Measurements from ENCODE around the gene ZNF428.

ZNF428 gene

GRCh38 chr19:43569657-43570056 lies 49.8 kb downstream of the ZNF428 start:
- no peak overlapping the region for H3K27ac ChIP-seq (ENCODE audit: insufficient read depth, low read length, poor library complexity, severe bottlenecking)

DNA sequence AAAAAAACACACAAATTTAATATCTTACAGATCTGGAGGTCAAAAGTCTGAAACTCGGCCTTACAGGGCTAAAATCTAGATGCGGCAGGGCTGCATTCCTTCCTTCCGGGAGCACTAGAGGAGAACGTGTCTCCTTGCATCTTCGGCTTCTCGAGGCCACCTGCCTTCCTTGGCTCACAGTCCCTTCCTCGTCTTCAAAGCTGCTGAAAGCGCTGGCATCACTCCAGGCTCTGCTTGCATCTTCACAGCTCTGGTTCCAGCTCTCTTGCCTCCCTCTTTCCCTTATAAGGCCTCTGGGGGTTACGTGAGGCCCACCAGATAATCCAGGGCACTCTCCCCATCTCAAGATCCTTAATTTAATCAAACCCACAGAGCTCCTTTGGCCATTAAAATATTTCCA lies 54.6 kb downstream of the ZNF428 start:
- Histone ChIP-seq H3K9me3 (ENCODE audit: control insufficient read depth, low read length) (no peaks in the 10 kb centered on the region), H3K4me1 (ENCODE audit: control insufficient read depth, insufficient read depth, low read length, poor library complexity, severe bottlenecking) (peaks cover 28% of the 10 kb centered on the region), H3K27me3 (replicated peaks; ENCODE audit: control insufficient read depth, insufficient read depth, low read length, poor library complexity, severe bottlenecking) (no peaks in the 10 kb centered on the region), H3K36me3 (ENCODE audit: control insufficient read depth, insufficient read depth, low read length) (no peaks in the 10 kb centered on the region), H3K4me3 (ENCODE audit: insufficient read depth, low read depth, low read length, poor library complexity, severe bottlenecking) (no peak overlapping the region), H3K27ac (ENCODE audit: insufficient read depth, low read length, poor library complexity, severe bottlenecking) (no peak overlapping the region)
- no peak for DNase-seq

More at GRCh38 chr19:43569657-43570056, 49.8 kb downstream of the ZNF428 start:
- DNase-seq: no peak
- H3K9me3 ChIP-seq (ENCODE audit: control insufficient read depth, low read length): no peaks in the 10 kb centered on the region
- no peaks in the 10 kb centered on the region for H3K36me3 ChIP-seq (ENCODE audit: control insufficient read depth, insufficient read depth, low read length)
- H3K27me3 ChIP-seq (replicated peaks; ENCODE audit: control insufficient read depth, insufficient read depth, low read length, poor library complexity, severe bottlenecking): no peaks in the 10 kb centered on the region
- H3K4me3 ChIP-seq (ENCODE audit: insufficient read depth, low read depth, low read length, poor library complexity, severe bottlenecking): no peak overlapping the region
- peaks cover 4% of the 10 kb centered on the region for H3K4me1 ChIP-seq (ENCODE audit: control insufficient read depth, insufficient read depth, low read length, poor library complexity, severe bottlenecking)

- no peak for DNase-seq
- no peaks in the 10 kb centered on the region for H3K27me3 ChIP-seq (replicated peaks; ENCODE audit: control insufficient read depth, insufficient read depth, low read length, poor library complexity, severe bottlenecking)
- H3K36me3 ChIP-seq (ENCODE audit: control insufficient read depth, insufficient read depth, low read length): no peaks in the 10 kb centered on the region
- H3K27ac ChIP-seq (ENCODE audit: insufficient read depth, low read length, poor library complexity, severe bottlenecking): peak overlapping the region; percentile 71
- H3K4me3 ChIP-seq (ENCODE audit: insufficient read depth, low read depth, low read length, poor library complexity, severe bottlenecking): no peak overlapping the region
- H3K4me1 ChIP-seq (ENCODE audit: control insufficient read depth, insufficient read depth, low read length, poor library complexity, severe bottlenecking): peaks cover 28% of the 10 kb centered on the region
- H3K9me3 ChIP-seq (ENCODE audit: control insufficient read depth, low read length): no peaks in the 10 kb centered on the region
These were observed 55.5 kb downstream of the ZNF428 start for GRCh38 chr19:43563816-43564457.

GRCh38 chr19:43562698-43563241 lies 56.7 kb downstream of the ZNF428 start:
- no peaks in the 10 kb centered on the region for H3K36me3 ChIP-seq (ENCODE audit: control insufficient read depth, insufficient read depth, low read length)
- peak; percentile 67 to 72 (median 71) for DNase-seq
- H3K27me3 ChIP-seq (replicated peaks; ENCODE audit: control insufficient read depth, insufficient read depth, low read length, poor library complexity, severe bottlenecking): no peaks in the 10 kb centered on the region
- H3K27ac ChIP-seq (ENCODE audit: insufficient read depth, low read length, poor library complexity, severe bottlenecking): peak overlapping the region; percentile 71
- H3K9me3 ChIP-seq (ENCODE audit: control insufficient read depth, low read length): no peaks in the 10 kb centered on the region
- peaks cover 28% of the 10 kb centered on the region for H3K4me1 ChIP-seq (ENCODE audit: control insufficient read depth, insufficient read depth, low read length, poor library complexity, severe bottlenecking)
- no peak overlapping the region for H3K4me3 ChIP-seq (ENCODE audit: insufficient read depth, low read depth, low read length, poor library complexity, severe bottlenecking)

- Histone ChIP-seq H3K27me3 (replicated peaks; ENCODE audit: control insufficient read depth, insufficient read depth, low read length, poor library complexity, severe bottlenecking) (no peaks in the 10 kb centered on the region), H3K36me3 (ENCODE audit: control insufficient read depth, insufficient read depth, low read length) (peaks cover 3% of the 10 kb centered on the region), H3K4me1 (ENCODE audit: control insufficient read depth, insufficient read depth, low read length, poor library complexity, severe bottlenecking) (peaks cover 28% of the 10 kb centered on the region), H3K27ac (ENCODE audit: insufficient read depth, low read length, poor library complexity, severe bottlenecking) (peak overlapping the region; percentile 71), H3K4me3 (ENCODE audit: insufficient read depth, low read depth, low read length, poor library complexity, severe bottlenecking) (peak overlapping the region; percentile 28), H3K9me3 (ENCODE audit: control insufficient read depth, low read length) (no peaks in the 10 kb centered on the region)
- DNase-seq: no peak
These were observed 57.2 kb downstream of the ZNF428 start for GRCh38 chr19:43562226-43562697.

DNA sequence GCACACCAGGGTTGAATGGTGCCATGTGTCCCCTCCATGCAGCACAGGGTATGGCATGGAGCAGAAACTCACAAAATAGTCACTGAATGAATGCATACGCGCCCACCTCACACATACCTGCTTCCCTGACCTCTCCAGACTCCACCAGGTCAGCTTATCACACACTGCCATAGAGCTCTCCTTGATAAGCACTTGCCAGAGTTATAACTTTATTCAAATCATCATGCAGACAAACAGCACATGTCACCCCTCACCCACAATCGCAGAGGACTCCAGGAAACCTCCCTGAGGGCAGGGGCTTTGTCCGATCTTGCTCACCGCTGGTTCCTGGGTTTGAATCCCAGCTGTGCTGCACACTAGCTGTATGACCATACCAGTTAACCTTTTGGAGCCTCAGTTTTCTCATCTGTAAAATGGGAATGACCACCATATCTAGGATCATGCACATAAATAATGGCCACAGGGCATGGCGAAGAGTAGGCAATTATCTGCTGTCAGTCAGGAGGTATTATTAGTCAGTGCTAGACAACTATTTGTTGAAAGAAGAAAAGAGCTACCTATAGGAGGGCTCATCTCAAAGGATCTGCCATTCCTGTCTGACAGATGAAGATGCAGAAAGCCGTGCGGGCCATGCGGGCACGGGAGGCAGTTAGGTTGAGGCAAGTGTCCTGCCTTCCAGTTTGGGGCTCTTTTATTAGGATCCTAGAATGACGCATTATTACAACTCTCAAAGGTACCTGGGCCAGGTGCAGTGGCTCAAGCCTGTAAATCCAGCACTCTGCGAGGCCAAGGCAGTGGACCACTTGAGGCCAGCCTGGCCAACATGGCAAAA lies 58.1 kb downstream of the ZNF428 start:
- Histone ChIP-seq H3K36me3 (ENCODE audit: control insufficient read depth, insufficient read depth, low read length) (peaks cover 3% of the 10 kb centered on the region), H3K27me3 (replicated peaks; ENCODE audit: control insufficient read depth, insufficient read depth, low read length, poor library complexity, severe bottlenecking) (no peaks in the 10 kb centered on the region), H3K27ac (ENCODE audit: insufficient read depth, low read length, poor library complexity, severe bottlenecking) (peak overlapping the region; percentile 71), H3K9me3 (ENCODE audit: control insufficient read depth, low read length) (no peaks in the 10 kb centered on the region), H3K4me3 (ENCODE audit: insufficient read depth, low read depth, low read length, poor library complexity, severe bottlenecking) (no peak overlapping the region), H3K4me1 (ENCODE audit: control insufficient read depth, insufficient read depth, low read length, poor library complexity, severe bottlenecking) (peaks cover 28% of the 10 kb centered on the region)
- DNase-seq: no peak

GRCh38 chr19:43560687-43561086 lies 58.7 kb downstream of the ZNF428 start:
- Histone ChIP-seq H3K36me3 (ENCODE audit: control insufficient read depth, insufficient read depth, low read length) (peaks cover 8% of the 10 kb centered on the region), H3K4me3 (ENCODE audit: insufficient read depth, low read depth, low read length, poor library complexity, severe bottlenecking) (no peak overlapping the region), H3K4me1 (ENCODE audit: control insufficient read depth, insufficient read depth, low read length, poor library complexity, severe bottlenecking) (peaks cover 28% of the 10 kb centered on the region), H3K27ac (ENCODE audit: insufficient read depth, low read length, poor library complexity, severe bottlenecking) (no peak overlapping the region), H3K9me3 (ENCODE audit: control insufficient read depth, low read length) (no peaks in the 10 kb centered on the region), H3K27me3 (replicated peaks; ENCODE audit: control insufficient read depth, insufficient read depth, low read length, poor library complexity, severe bottlenecking) (no peaks in the 10 kb centered on the region)
- DNase-seq: no peak
